IMR-90 (cell line): Measurements from ENCODE around the gene CENPN. TPM values are rescaled to one million over a fixed set of nuclear protein-coding genes. Genes with fewer than 3 reads are reported as not detected.

ENCODE experiments used
- ATAC-seq: fragments of 200-7000 bp; cut with Tn5 transposase; 2 replicates; pipeline ENCODE4 v1.9.1; 2020; ENCODE audit warnings: low read depth, mild to moderate bottlenecking, moderate library complexity
- BruUV-seq: library from RNA; stranded (reverse); fragments of 400-500 nt; replicated peaks from 2 replicates; lab custom pipeline; 2021; lab: Mats Ljungman, UMichigan
- CTCF ChIA-PET: fragments of 300-600 bp; formaldehyde crosslinking; extraction: SDS; loops from one replicate; lab custom pipeline; 2021; ENCODE audit warnings: antibody characterized with exemption; lab: Yijun Ruan, JAX
- POLR2A ChIA-PET: fragments of 300-600 bp; sonication (Branson Sonifier 250); formaldehyde crosslinking; loops from one replicate; lab custom pipeline; 2022; ENCODE audit warnings: antibody characterized with exemption; ENCODE audit not compliant: unreplicated experiment; lab: Charles Lee
- DNase-seq: peaks from one replicate; pipeline ENCODE4 v3.0.0; 2013
- H2AFZ ChIP-seq: replicated peaks from 2 replicates; pipeline ENCODE3; 2013; ENCODE audit warnings: low read length, mild to moderate bottlenecking; ENCODE audit not compliant: poor library complexity
- H2AK5ac ChIP-seq: 2 replicates; pipeline ENCODE4 v1.6.1; 2013; ENCODE audit warnings: low read depth, low read length, inconsistent platforms
- H2AK9ac ChIP-seq: replicated peaks from 2 replicates; pipeline ENCODE3; 2013; ENCODE audit warnings: mild to moderate bottlenecking, low read depth, low read length, moderate library complexity; ENCODE audit not compliant: poor library complexity
- H2BK120ac ChIP-seq: 2 replicates; pipeline ENCODE4 v1.6.1; 2013; ENCODE audit warnings: low read depth, low read length, inconsistent platforms
- H2BK15ac ChIP-seq: 3 replicates; pipeline ENCODE4 v1.6.1; 2013; ENCODE audit warnings: low read depth, low read length, inconsistent platforms
- H2BK20ac ChIP-seq: 2 replicates; pipeline ENCODE4 v1.6.1; 2013; ENCODE audit warnings: low read depth, mild to moderate bottlenecking, inconsistent platforms, low read length, moderate library complexity
- H2BK5ac ChIP-seq: 2 replicates; pipeline ENCODE4 v1.6.1; 2013; ENCODE audit warnings: mild to moderate bottlenecking, low read depth, low read length, inconsistent platforms; ENCODE audit not compliant: poor library complexity, severe bottlenecking
- H3K14ac ChIP-seq: replicated peaks from 2 replicates; pipeline ENCODE4 v1.6.1; 2013; ENCODE audit warnings: low read depth, low read length, inconsistent platforms
- H3K18ac ChIP-seq: 2 replicates; pipeline ENCODE4 v1.6.1; 2013; ENCODE audit warnings: low read depth, low read length, control low read depth
- H3K23ac ChIP-seq: 2 replicates; pipeline ENCODE4 v1.6.1; 2013; ENCODE audit warnings: low read depth, low read length, inconsistent platforms
- H3K27ac ChIP-seq: 2 replicates; pipeline ENCODE4 v1.5.1; 2013; ENCODE audit warnings: mild to moderate bottlenecking, control low read depth, low read length; ENCODE audit not compliant: insufficient read depth
- H3K27me3 ChIP-seq: 2 replicates; pipeline ENCODE4 v1.6.1; 2013; ENCODE audit warnings: low read length; ENCODE audit not compliant: control insufficient read depth, insufficient read depth
- H3K36me3 ChIP-seq: 2 replicates; pipeline ENCODE4 v1.6.1; 2013; ENCODE audit warnings: low read length, mixed read lengths; ENCODE audit not compliant: control insufficient read depth, insufficient read depth
- H3K4ac ChIP-seq: 2 replicates; pipeline ENCODE4 v1.6.1; 2013; ENCODE audit warnings: low read depth, low read length, inconsistent platforms
- H3K4me1 ChIP-seq: 2 replicates; pipeline ENCODE4 v1.6.1; 2013; ENCODE audit warnings: low read length, mixed read lengths; ENCODE audit not compliant: control insufficient read depth, insufficient read depth
- H3K4me2 ChIP-seq: 2 replicates; pipeline ENCODE4 v1.6.1; 2013; ENCODE audit warnings: low read depth, mild to moderate bottlenecking, control low read depth, low read length, moderate library complexity
- H3K4me3 ChIP-seq: 2 replicates; pipeline ENCODE4 v1.5.1; 2013; ENCODE audit warnings: low read depth, mild to moderate bottlenecking, control low read depth, low read length, moderate library complexity; ENCODE audit not compliant: insufficient read depth
- H3K56ac ChIP-seq: 2 replicates; pipeline ENCODE4 v1.6.1; 2013; ENCODE audit warnings: low read length, inconsistent platforms; ENCODE audit not compliant: insufficient read depth; ENCODE audit errors: extremely low read depth
- H3K79me1 ChIP-seq, 2 experiments: 2 replicates each; pipeline ENCODE4 v1.6.1; 2013; ENCODE audit warnings: low read length in 2 of 2, inconsistent platforms in 1 of 2, low read depth in 1 of 2
- H3K9ac ChIP-seq: 2 replicates; pipeline ENCODE4 v1.6.1; 2013; ENCODE audit warnings: low read depth, low read length, control low read depth
- H3K9me1 ChIP-seq: 2 replicates; pipeline ENCODE4 v1.6.1; 2013; ENCODE audit warnings: low read length, inconsistent platforms; ENCODE audit not compliant: insufficient read depth
- H3K9me3 ChIP-seq: 2 replicates; pipeline ENCODE4 v1.6.1; 2013; ENCODE audit warnings: low read length; ENCODE audit not compliant: control insufficient read depth, insufficient read depth
- H4K20me1 ChIP-seq: 2 replicates; pipeline ENCODE4 v1.6.1; 2013; ENCODE audit warnings: low read length, inconsistent platforms; ENCODE audit not compliant: insufficient read depth
- H4K5ac ChIP-seq: 2 replicates; pipeline ENCODE4 v1.6.1; 2013; ENCODE audit warnings: mild to moderate bottlenecking, low read depth, low read length, control low read depth
- H4K8ac ChIP-seq, 2 experiments: 2 replicates each; pipeline ENCODE4 v1.6.1; 2013; ENCODE audit warnings: low read depth in 2 of 2, low read length in 2 of 2, control low read depth in 1 of 2, inconsistent platforms in 1 of 2
- H4K91ac ChIP-seq: 2 replicates; pipeline ENCODE4 v1.6.1; 2013; ENCODE audit warnings: low read depth, low read length, inconsistent platforms; ENCODE audit not compliant: insufficient read depth
- CEBPB ChIP-seq: IDR thresholded peaks from 2 replicates; pipeline ENCODE4 v1.6.1; 2012; ENCODE audit warnings: low read depth, low read length, improper control_type of control experiment
- USF2 ChIP-seq: fragments of 150-350 bp; IDR thresholded peaks from 2 replicates; pipeline ENCODE4 v1.6.1; 2017; ENCODE audit warnings: mild to moderate bottlenecking, antibody characterized with exemption, low read length, low read depth
- WGBS, 2 experiments: methylation state at CpG; one replicate each; pipeline versions ENCODE4 v1.1.5 to v1.1.7; 2013; ENCODE audit warnings: missing lambda C conversion rate in 2 of 2; ENCODE audit not compliant: insufficient read length in 1 of 2; ENCODE audit errors: extremely low coverage in 2 of 2; 5-methylcytosine and 5-hydroxymethylcytosine counted together
- dilution Hi-C: fragments of 300-500 bp; cut with HindIII; formaldehyde crosslinking; loops from one replicate; pipeline ENCODE4 v1.14.3; 2018; ENCODE audit warnings: low sequenced_read_pairs; ENCODE audit not compliant: unreplicated experiment
- in situ Hi-C: fragments of 300-500 bp; cut with MboI; formaldehyde crosslinking; loops from 3 replicates; pipeline ENCODE4 v1.14.3; 2019; ENCODE audit warnings: low sequenced_read_pairs, inconsistent platforms, mixed read lengths
- intact Hi-C: fragments of 100-400 bp; cut with micrococcal nuclease; formaldehyde crosslinking; loops from 2 replicates; pipeline ENCODE4 v1.10.0; 2022
- polyA plus RNA-seq, 3 experiments: library from polyadenylated mRNA; depleted of rRNA; stranded (reverse); fragments of >200 nt; gene quantifications; 2 replicates each; pipeline ENCODE4 v1.2.3, GENCODE V29; 2012; ENCODE audit warnings: low replicate concordance in 1 of 3
- total RNA-seq: library from RNA; depleted of rRNA; stranded (reverse); fragments of >200 nt; gene quantifications from 2 replicates; pipeline ENCODE4 v1.2.3, GENCODE V29; 2012

Gene CENPN
- total and polyA plus RNA-seq, 2 of the 4 experiments (the other 2 are of a cell fraction): 20.5 to 22.8 TPM

- dilution Hi-C loops: no loop called here
- CTCF ChIA-PET: no interaction called here
These were observed 19.4 kb downstream of the CENPN start for GRCh38 chr16:81026429-81026828.

More at GRCh38 chr16:81026429-81026828, 19.4 kb downstream of the CENPN start:
- DNase-seq (no peak), ATAC-seq (no peak)
- no peaks in the 10 kb centered on the region for H3K9me1 ChIP-seq
- no peak overlapping the region for H4K91ac ChIP-seq
- H4K5ac ChIP-seq: no peak overlapping the region
- BruUV-seq: no TSS peak
- no peak overlapping the region for H2AFZ ChIP-seq
- H3K4me1 ChIP-seq: no peaks in the 10 kb centered on the region
- in situ Hi-C loops (loop anchor here (25.0 kb wide), 1 partner anchor 711 kb away; no protein-coding TSS in a partner anchor), intact Hi-C loops (no loop called here)
- H3K23ac ChIP-seq: no peak overlapping the region
- no peaks in the 10 kb centered on the region for H4K20me1 ChIP-seq
- no peak overlapping the region for H3K56ac ChIP-seq
- POLR2A ChIA-PET: no interaction called here
- H3K4me2 ChIP-seq: no peak overlapping the region
- H2AK5ac ChIP-seq: no peak overlapping the region
- H3K14ac ChIP-seq: no peak overlapping the region
- no peak overlapping the region for H3K4ac ChIP-seq
- no peak overlapping the region for H2AK9ac ChIP-seq
- no peak overlapping the region for H3K18ac ChIP-seq
- H4K8ac ChIP-seq: no peak overlapping the region
- no peak overlapping the region for H2BK120ac ChIP-seq
- no peak overlapping the region for H3K27ac ChIP-seq
- no peak overlapping the region for H2BK20ac ChIP-seq
- peaks cover 6% of the 10 kb centered on the region for H3K36me3 ChIP-seq
- H3K79me1 ChIP-seq: 0 out of 4 replicates have a peak, but pooled peaks cover 0 to under 1% of the 10 kb centered on the region in 2 experiments
- H3K4me3 ChIP-seq: no peak overlapping the region
- TF ChIP-seq CEBPB (peak; percentile 35; the same call in 1 of the 2 replicates), USF2 (no peak)
- no peak overlapping the region for H3K9ac ChIP-seq
- H2BK5ac ChIP-seq: no peak overlapping the region
- H3K9me3 ChIP-seq: no peaks in the 10 kb centered on the region
- H2BK15ac ChIP-seq: no peak overlapping the region
- H3K27me3 ChIP-seq: no peaks in the 10 kb centered on the region
- no CpG with 5 or more reads among the region's 4 CpGs for WGBS, 2 experiments
